Adrenal gland (tissue), 12 donors: ENCODE data around the gene GPATCH8. TPM values are rescaled to one million over a fixed set of nuclear protein-coding genes. Genes with fewer than 3 reads are reported as not detected.
A peak's percentile ranks its signal among the peaks of the same experiment; 100 is the strongest.
"Not testable (repeated sequence)": the region's sequence is repeated elsewhere in the genome, so short reads cannot be mapped to it uniquely, and the experiment has no call there.

Experiments used
- DNase-seq, 7 donors: peaks; one replicate each; pipeline ENCODE4 v3.0.0-alpha.2; 2019 to 2020
- H3K27ac ChIP-seq, 5 donors: fragments of 200-600 bp; sonication (generic) in 4 of 5; 1 replicate in 3 of 5; 2 replicates in 2 of 5; pipeline versions ENCODE4 v1.5.1 to v1.8.0; 2016 to 2020; ENCODE audit warnings: mild to moderate bottlenecking in 1 of 5
- H3K27me3 ChIP-seq: fragments of 200-600 bp; 2 replicates; pipeline ENCODE4 v1.8.0; 2021
- H3K36me3 ChIP-seq, 2 donors: fragments of 200-600 bp; replicated peaks in 1 of 2; 1 replicate in 1 of 2; 2 replicates in 1 of 2; pipeline versions ENCODE4 v1.5.1 to v1.8.0; 2018 to 2022
- H3K4me1 ChIP-seq, 2 donors: fragments of 200-600 bp; replicated peaks in 1 of 2; 1 replicate in 1 of 2; 2 replicates in 1 of 2; pipeline versions ENCODE4 v1.5.1 to v1.8.0; 2018 to 2021
- H3K4me3 ChIP-seq, 4 donors: fragments of 200-600 bp; sonication (generic) in 3 of 4; one replicate each; pipeline ENCODE4 v1.5.1; 2016 to 2018
- H3K9me3 ChIP-seq, 3 donors: fragments of 200-600 bp; sonication (generic) in 1 of 3; replicated peaks in 1 of 3; 1 replicate in 2 of 3; 2 replicates in 1 of 3; pipeline versions ENCODE4 v1.5.1 to v1.8.0; 2016 to 2021
- CTCF ChIP-seq, 6 experiments: fragments of 450-650 bp in 4 of 6; fragments of 200-600 bp in 2 of 6; sonication (generic) in 1 of 6; IDR thresholded peaks; 1 replicate in 5 of 6; 2 replicates in 1 of 6; pipeline versions ENCODE4 v1.5.1 to v1.8.0; 2016 to 2021; ENCODE audit warnings: antibody characterized with exemption in 6 of 6, mild to moderate bottlenecking in 2 of 6, moderate library complexity in 1 of 6
- POLR2A ChIP-seq, 2 donors: fragments of 450-650 bp; IDR thresholded peaks; one replicate each; pipeline ENCODE4 v1.6.1; 2017; ENCODE audit warnings: antibody characterized with exemption in 2 of 2, mild to moderate bottlenecking in 2 of 2, moderate library complexity in 1 of 2
- WGBS, 4 donors: extraction: QIAGEN DNeasy Blood & Tissue Kit in 2 of 4; methylation state at CpG; one replicate each; pipeline versions ENCODE4 v1.1.5 to v1.1.7; 2013 to 2017; 5-methylcytosine and 5-hydroxymethylcytosine counted together
- intact Hi-C, 2 donors: fragments of 100-400 bp; cut with DNase I; formaldehyde crosslinking; loops; one replicate each; pipeline versions ENCODE4 v1.14.1 to v1.15.0; 2022 to 2023
- polyA plus RNA-seq, 3 donors: library from polyadenylated mRNA; stranded (reverse); fragments of 200-250 nt in 2 of 3; fragments of 350-450 nt in 1 of 3; fragmentation: Illumina TruSeq in 1 of 3; extraction: RNeasy Lipid Tissue Mini Kit (QIAGEN cat#74804) in 1 of 3; gene quantifications; one replicate each; pipeline ENCODE4 v1.2.3, GENCODE V29; 2013 to 2014
- total RNA-seq, 9 donors: library from RNA; depleted of rRNA in 4 of 9; stranded (reverse); fragments of >200 nt in 4 of 9; fragments of 120-200 nt in 1 of 9; fragmentation: NEBNext Ultra II Directional in 1 of 9; extraction: Animal tissue kit (Norgen Biotek cat#: 25700) in 1 of 9; gene quantifications; one replicate each; pipeline versions ENCODE4 v1.1.0 to v1.2.4, GENCODE V29; 2013 to 2023
- donor health status: healthy with polysubstance abuse.
- donor health status: Bipolar disorder and iron deficiency.
- donor health status: DM: yes; HTN: yes; CAD: no.
- donor health status: DM: no; HTN: no; CAD: no.
- donor health status: DM: no; HTN: no; CAD: no.
- donor health status: DM: yes; HTN: yes; CAD: no.

Gene GPATCH8
- total and polyA plus RNA-seq, 12 donors: 7.2 to 33.6 (median 28.8) TPM

DNA sequence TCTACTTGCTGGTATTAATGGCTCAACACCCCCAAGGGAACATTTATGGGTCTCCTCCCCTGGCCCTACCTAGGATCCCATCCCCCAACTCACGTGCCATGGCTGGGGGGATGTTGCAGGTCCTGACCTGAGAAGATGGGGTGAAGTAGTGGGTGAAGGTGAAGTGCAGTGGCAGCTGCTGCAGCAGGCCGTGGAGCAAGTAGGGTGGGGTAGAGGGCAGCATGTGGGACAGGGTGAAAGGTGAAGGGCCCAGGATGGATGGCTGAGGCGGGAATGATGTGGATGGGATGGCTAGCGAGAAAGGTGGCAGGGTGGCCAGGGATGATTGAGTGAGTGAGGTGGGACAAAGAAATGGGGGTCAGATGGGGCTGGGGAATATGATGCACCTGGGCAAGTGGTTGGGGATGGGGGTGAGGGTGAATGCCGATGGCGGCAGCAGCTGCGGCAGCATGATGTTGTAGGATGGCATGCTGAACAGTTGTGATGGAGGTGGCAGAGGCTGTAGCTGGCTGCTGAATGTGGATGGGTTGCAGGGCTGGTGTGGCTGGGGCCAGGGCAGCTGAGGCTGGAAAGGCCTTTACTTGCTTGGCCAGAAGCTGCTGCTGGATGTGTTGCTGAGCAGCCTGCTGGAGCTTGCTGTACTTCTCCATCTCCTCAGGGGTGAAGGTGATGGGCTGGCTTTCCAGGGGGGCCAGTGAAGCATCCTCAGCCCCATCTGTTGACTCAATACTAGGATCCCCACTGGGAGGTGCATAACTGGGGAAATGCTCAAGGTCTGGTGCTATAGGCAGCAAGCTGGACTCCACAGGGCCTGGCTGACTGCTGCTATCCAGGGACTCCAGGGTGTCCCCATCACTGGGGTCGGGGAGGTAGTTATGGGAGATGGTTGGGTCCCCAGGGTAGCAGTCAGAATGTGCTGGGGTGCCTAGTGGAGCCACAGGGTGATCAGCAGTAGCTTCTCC, 105.4 kb downstream of the GPATCH8 start:
- Histone ChIP-seq H3K4me3 (no peak overlapping the region), H3K27me3 (no peaks in the 10 kb centered on the region), H3K27ac (no peak overlapping the region), H3K9me3 (no peaks in the 10 kb centered on the region), H3K4me1 (no peaks in the 10 kb centered on the region), H3K36me3 (peaks cover 0 to 30% of the 10 kb centered on the region in 2 donors)
- intact Hi-C loops: loop anchor here in 1 of 2 donors (10.0 kb wide), 1 partner anchor 107 kb away; the partner anchor contains the start of gene GPATCH8
- WGBS, 4 donors: 93 to 98% (median 96%) methylated on average over 7 to 8 of the region's 8 CpGs
- no peak for DNase-seq
- TF ChIP-seq POLR2A (IDR thresholded peaks at IDR 0.05) (no peak), CTCF (IDR thresholded peaks at IDR 0.05) (no peak)

DNA sequence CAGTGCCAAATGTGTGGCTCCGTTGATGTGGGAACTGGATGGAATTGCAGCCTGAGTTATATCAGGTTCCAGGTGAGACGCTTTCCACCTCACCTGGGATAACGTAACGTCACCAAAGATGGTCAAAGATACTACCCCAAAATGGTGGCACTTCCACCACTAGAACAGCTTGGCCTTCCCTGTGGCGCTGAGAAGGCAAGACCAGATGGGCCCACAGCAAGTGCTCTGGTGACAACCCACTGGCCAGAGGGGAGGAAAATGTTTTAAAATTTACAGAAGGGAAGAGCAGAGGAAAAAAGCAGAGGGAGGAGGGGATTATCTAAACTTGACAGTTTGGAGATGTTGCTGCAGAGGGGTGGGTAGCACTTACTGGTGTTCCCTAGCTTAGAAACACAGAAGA, 106.3 kb downstream of the GPATCH8 start:
- no peak for TF ChIP-seq POLR2A (IDR thresholded peaks at IDR 0.05)
- no peak for TF ChIP-seq CTCF (IDR thresholded peaks at IDR 0.05)
- Histone ChIP-seq H3K9me3 (no peaks in the 10 kb centered on the region), H3K4me3 (no peak overlapping the region), H3K27me3 (no peaks in the 10 kb centered on the region), H3K36me3 (peaks cover 0 to 30% of the 10 kb centered on the region in 2 donors), H3K27ac (no peak overlapping the region), H3K4me1 (no peaks in the 10 kb centered on the region)
- intact Hi-C loops: loop anchor here in 1 of 2 donors (10.0 kb wide), 1 partner anchor 108 kb away; the partner anchor contains the start of gene GPATCH8
- DNase-seq: no peak
- 88 to 97% (median 95%) methylated on average over 5 of the region's 5 CpGs for WGBS, 4 donors

DNA sequence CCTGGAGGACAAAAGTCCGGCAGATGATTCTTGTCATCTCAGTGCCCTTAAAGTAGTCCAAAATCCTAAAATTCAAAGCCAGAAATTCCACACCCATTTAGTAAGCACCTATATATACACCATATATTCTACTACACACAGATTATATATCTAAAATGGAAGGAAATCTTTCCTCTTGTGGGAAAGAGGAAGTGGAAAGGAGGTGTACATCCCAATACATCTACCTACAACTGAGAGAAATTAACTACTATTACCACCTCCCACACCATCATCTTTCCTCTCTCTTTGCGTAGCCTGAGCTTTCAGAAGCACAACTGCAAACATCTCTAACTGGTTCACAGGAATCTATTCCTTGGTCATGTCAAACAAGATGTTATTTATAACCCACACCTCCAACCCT, 108.4 kb downstream of the GPATCH8 start:
- H3K9me3 ChIP-seq: no peaks in the 10 kb centered on the region
- no peak overlapping the region for H3K4me3 ChIP-seq
- DNase-seq: no peak
- TF ChIP-seq CTCF (IDR thresholded peaks at IDR 0.05) (no peak), POLR2A (IDR thresholded peaks at IDR 0.05) (no peak)
- intact Hi-C loops: loop anchor here in 1 of 2 donors (10.0 kb wide), 1 partner anchor 110 kb away; the partner anchor contains the start of gene GPATCH8
- H3K27ac ChIP-seq: no peak overlapping the region
- peaks cover 0 to 13% of the 10 kb centered on the region in 2 donors for H3K36me3 ChIP-seq
- H3K4me1 ChIP-seq: no peaks in the 10 kb centered on the region
- 88 to 98% (median 93%) methylated on average over 2 of the region's 2 CpGs for WGBS, 4 donors
- H3K27me3 ChIP-seq: no peaks in the 10 kb centered on the region

- H3K9me3 ChIP-seq, H3K27ac ChIP-seq, H3K36me3 ChIP-seq, H3K4me3 ChIP-seq, H3K27me3 ChIP-seq, H3K4me1 ChIP-seq: not testable (repeated sequence)
- peak in 1 of 7 donors; percentile 18 for DNase-seq
- peak in 1 of 6 experiments; percentile 0 for TF ChIP-seq CTCF (IDR thresholded peaks at IDR 0.05)
- intact Hi-C loops: loop anchor here in 1 of 2 donors (10.0 kb wide), 1 partner anchor 111 kb away; the partner anchor contains the start of gene GPATCH8
- WGBS, 4 donors: 94 to 97% (median 96%) methylated on average over 9 of the region's 9 CpGs
Measured at GRCh38 chr17:44394112-44394511, 109.1 kb downstream of the GPATCH8 start.
